ENCODE data around the gene HMX3.

HMX3 gene

GRCh38 chr10:123148414-123149161 lies 12.8 kb downstream of the HMX3 start:
- DNase-seq (ENCODE audit: low spot score): no peak
- no peak overlapping the region for H3K27ac ChIP-seq
- peak overlapping the region; percentile 49 for H3K4me3 ChIP-seq
- no peak for TF ChIP-seq CTCF (IDR thresholded peaks at IDR 0.05)

- no peak for DNase-seq (ENCODE audit: low spot score)
- no peak for TF ChIP-seq CTCF (IDR thresholded peaks at IDR 0.05)
- Histone ChIP-seq H3K27ac (no peak overlapping the region), H3K4me3 (peak overlapping the region; percentile 70)
Observed at GRCh38 chr10:123149162-123149567, 13.4 kb downstream of the HMX3 start.

- H3K4me3 ChIP-seq: peak overlapping the region; percentile 70
- H3K27ac ChIP-seq: no peak overlapping the region
- TF ChIP-seq CTCF (IDR thresholded peaks at IDR 0.05): no peak
- no peak for DNase-seq (ENCODE audit: low spot score)
Observed at GRCh38 chr10:123149568-123150270, 13.9 kb downstream of the HMX3 start.

GRCh38 chr10:123150271-123150985 lies 14.7 kb downstream of the HMX3 start:
- H3K27ac ChIP-seq: no peak overlapping the region
- peak overlapping the region; percentile 70 for H3K4me3 ChIP-seq
- TF ChIP-seq CTCF (IDR thresholded peaks at IDR 0.05): no peak
- DNase-seq (ENCODE audit: low spot score): no peak

- no peak overlapping the region for H3K27ac ChIP-seq
- no peak for DNase-seq (ENCODE audit: low spot score)
- no peak for TF ChIP-seq CTCF (IDR thresholded peaks at IDR 0.05)
- H3K4me3 ChIP-seq: peak overlapping the region; percentile 70
Observed at GRCh38 chr10:123150986-123151736, 15.4 kb downstream of the HMX3 start.

GRCh38 chr10:123151737-123152135 lies 16.0 kb downstream of the HMX3 start:
- peak overlapping the region; percentile 70 for H3K4me3 ChIP-seq
- no peak for DNase-seq (ENCODE audit: low spot score)
- H3K27ac ChIP-seq: no peak overlapping the region
- no peak for TF ChIP-seq CTCF (IDR thresholded peaks at IDR 0.05)
